ENCODE data around the gene HBEGF. TPM values are rescaled to one million over a fixed set of nuclear protein-coding genes. Genes with fewer than 3 reads are reported as not detected.

Gene HBEGF
- total RNA-seq, 2 donors from 2014 or later = 3.1 to 7.3 TPM

GRCh38 chr5:140328036-140328764 is 18.2 kb downstream of the HBEGF start:
- Histone ChIP-seq H3K4me1 (peaks cover 31% of the 10 kb centered on the region), H3K4me3 (no peak overlapping the region), H3K27ac (no peak overlapping the region), H3K9me3 (no peaks in the 10 kb centered on the region), H3K36me3 (replicated peaks in 1 of 2; ENCODE audit: insufficient read depth in 1 of 2, low read depth in 2 of 2) (no peaks in the 10 kb centered on the region), H3K27me3 (no peaks in the 10 kb centered on the region)
- ATAC-seq (no peak), DNase-seq (no peak)
- no peak for TF ChIP-seq POLR2A (IDR thresholded peaks at IDR 0.05)
- TF ChIP-seq, protein P1, sequence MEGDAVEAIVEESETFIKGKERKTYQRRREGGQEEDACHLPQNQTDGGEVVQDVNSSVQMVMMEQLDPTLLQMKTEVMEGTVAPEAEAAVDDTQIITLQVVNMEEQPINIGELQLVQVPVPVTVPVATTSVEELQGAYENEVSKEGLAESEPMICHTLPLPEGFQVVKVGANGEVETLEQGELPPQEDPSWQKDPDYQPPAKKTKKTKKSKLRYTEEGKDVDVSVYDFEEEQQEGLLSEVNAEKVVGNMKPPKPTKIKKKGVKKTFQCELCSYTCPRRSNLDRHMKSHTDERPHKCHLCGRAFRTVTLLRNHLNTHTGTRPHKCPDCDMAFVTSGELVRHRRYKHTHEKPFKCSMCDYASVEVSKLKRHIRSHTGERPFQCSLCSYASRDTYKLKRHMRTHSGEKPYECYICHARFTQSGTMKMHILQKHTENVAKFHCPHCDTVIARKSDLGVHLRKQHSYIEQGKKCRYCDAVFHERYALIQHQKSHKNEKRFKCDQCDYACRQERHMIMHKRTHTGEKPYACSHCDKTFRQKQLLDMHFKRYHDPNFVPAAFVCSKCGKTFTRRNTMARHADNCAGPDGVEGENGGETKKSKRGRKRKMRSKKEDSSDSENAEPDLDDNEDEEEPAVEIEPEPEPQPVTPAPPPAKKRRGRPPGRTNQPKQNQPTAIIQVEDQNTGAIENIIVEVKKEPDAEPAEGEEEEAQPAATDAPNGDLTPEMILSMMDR (IDR thresholded peaks at IDR 0.05) = no peak
- WGBS, 2 donors = 84 to 88% methylated on average over 8 of the region's 8 CpGs
- intact Hi-C loops (cut with DNase I) = no loop called here

DNA sequence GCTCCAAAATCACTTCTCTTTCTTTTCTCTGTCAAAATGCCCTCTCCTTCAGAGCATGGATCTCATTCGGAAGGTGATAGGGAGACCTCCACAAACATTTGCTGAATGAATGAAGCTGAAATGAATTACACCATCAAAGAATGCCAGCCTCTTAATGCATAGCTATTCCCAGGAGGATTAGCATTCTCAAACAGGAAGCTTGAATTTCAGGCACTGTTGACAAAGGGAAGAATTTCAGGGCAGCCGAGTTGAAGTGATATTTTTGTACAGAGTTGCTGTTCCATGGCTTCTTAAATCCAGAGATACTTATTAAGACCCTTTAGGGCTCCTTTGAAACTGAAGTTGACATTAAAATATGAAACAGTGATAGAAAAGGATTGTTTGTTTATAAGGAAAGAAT is 18.8 kb downstream of the HBEGF start:
- WGBS, 2 donors = 65 to 68% methylated on average over 2 of the region's 2 CpGs
- Histone ChIP-seq H3K27me3 (no peaks in the 10 kb centered on the region), H3K36me3 (replicated peaks in 1 of 2; ENCODE audit: insufficient read depth in 1 of 2, low read depth in 2 of 2) (no peaks in the 10 kb centered on the region), H3K27ac (no peak overlapping the region), H3K4me1 (peaks cover 32% of the 10 kb centered on the region), H3K9me3 (no peaks in the 10 kb centered on the region), H3K4me3 (no peak overlapping the region)
- ATAC-seq (no peak), DNase-seq (no peak)
- no peak for TF ChIP-seq POLR2A (IDR thresholded peaks at IDR 0.05)
- TF ChIP-seq, protein P1 (IDR thresholded peaks at IDR 0.05) = no peak
- intact Hi-C loops (cut with DNase I) = no loop called here

- ATAC-seq (no peak), DNase-seq (no peak)
- 77 to 78% methylated on average over 3 of the region's 3 CpGs for WGBS, 2 donors
- H3K36me3 ChIP-seq (replicated peaks in 1 of 2; ENCODE audit: insufficient read depth in 1 of 2, low read depth in 2 of 2) = no peaks in the 10 kb centered on the region
- intact Hi-C loops (cut with DNase I) = no loop called here
- no peak overlapping the region for H3K4me3 ChIP-seq
- TF ChIP-seq, protein P1 (IDR thresholded peaks at IDR 0.05) = no peak
- TF ChIP-seq POLR2A (IDR thresholded peaks at IDR 0.05) = no peak
- H3K27ac ChIP-seq = no peak overlapping the region
- no peaks in the 10 kb centered on the region for H3K9me3 ChIP-seq
- H3K4me1 ChIP-seq = peaks cover 36% of the 10 kb centered on the region
- no peaks in the 10 kb centered on the region for H3K27me3 ChIP-seq
Measured at GRCh38 chr5:140325486-140325885, 20.9 kb downstream of the HBEGF start.

DNA sequence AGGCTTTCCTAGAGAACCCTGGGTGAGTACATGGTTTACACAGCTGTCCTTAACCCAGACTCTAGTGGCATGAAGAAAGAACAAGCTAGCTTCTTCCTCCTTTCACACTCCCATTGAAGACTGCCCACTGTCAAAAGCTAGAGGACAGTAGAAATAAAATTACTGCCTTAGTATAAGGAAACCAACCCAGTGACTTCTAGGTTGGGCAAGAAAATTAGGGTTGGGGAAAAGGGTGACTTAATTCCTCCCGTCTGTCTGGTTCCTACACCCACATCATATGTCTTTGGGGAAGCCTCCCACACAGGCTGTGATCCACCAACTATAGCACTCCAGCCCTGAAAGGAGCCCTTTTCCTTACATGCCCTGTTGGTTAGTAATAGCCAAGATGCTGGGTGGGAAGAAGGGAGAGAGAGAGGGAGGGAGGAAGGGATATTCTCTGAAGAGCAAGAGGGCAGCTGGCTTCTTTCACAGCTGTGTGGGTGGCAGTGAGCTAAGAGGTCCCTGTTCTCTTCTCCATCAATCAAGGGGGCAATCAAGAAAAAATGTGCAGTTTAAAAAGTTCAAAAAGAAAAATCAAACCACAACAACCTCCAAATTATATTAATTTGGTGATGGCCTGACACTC is 21.7 kb downstream of the HBEGF start:
- no peak for TF ChIP-seq POLR2A (IDR thresholded peaks at IDR 0.05)
- TF ChIP-seq, protein P1 (IDR thresholded peaks at IDR 0.05) = no peak
- Histone ChIP-seq H3K4me1 (peaks cover 36% of the 10 kb centered on the region), H3K36me3 (replicated peaks in 1 of 2; ENCODE audit: insufficient read depth in 1 of 2, low read depth in 2 of 2) (no peaks in the 10 kb centered on the region), H3K9me3 (no peaks in the 10 kb centered on the region), H3K4me3 (no peak overlapping the region), H3K27me3 (no peaks in the 10 kb centered on the region), H3K27ac (peak overlapping the region; percentile 21 to 88 (median 82))
- intact Hi-C loops (cut with DNase I) = no loop called here
- DNase-seq = peak in 2 of 4 donors; percentile 22 to 57
- 50 to 67% methylated on average over 1 of the region's 1 CpG for WGBS, 2 donors
- ATAC-seq = no peak
